ENCODE results near the gene MRPL4. TPM values are rescaled to one million over a fixed set of nuclear protein-coding genes. Genes with fewer than 3 reads are reported as not detected.

MRPL4 gene
- total and polyA plus RNA-seq, 2 experiments from 2014 or later, result 40.1 to 51.4 TPM

- Histone ChIP-seq H3K9me3 (ENCODE audit: low read depth) (no peaks in the 10 kb centered on the region), H3K4me3 (no peak overlapping the region), H3K9me2 (replicated peaks; ENCODE audit: insufficient read depth) (no peaks in the 10 kb centered on the region), H3K79me2 (no peaks in the 10 kb centered on the region), H3K27ac (no peak overlapping the region), H3K4me1 (ENCODE audit: insufficient read depth) (peaks cover 11% of the 10 kb centered on the region), H3K36me3 (replicated peaks; ENCODE audit: insufficient read depth, low read depth) (no peaks in the 10 kb centered on the region), H2AFZ (no peak overlapping the region), H3K27me3 (peaks cover 16% of the 10 kb centered on the region), H4K20me1 (ENCODE audit: insufficient read depth, poor library complexity, severe bottlenecking) (no peaks in the 10 kb centered on the region), H3K4me2 (no peak overlapping the region)
- WGBS (ENCODE audit: low lambda C conversion rate, missing lambda C conversion rate), result 87% methylated on average over 7 of the region's 7 CpGs
- no peak for DNase-seq (ENCODE audit: low spot score)
- no peak for TF ChIP-seq CTCF (IDR thresholded peaks at IDR 0.05; ENCODE audit: poor library complexity)
- no peak for TF ChIP-seq EZH2phosphoT487 (IDR thresholded peaks at IDR 0.05; ENCODE audit: low read depth, severe bottlenecking, unreplicated experiment)
- no peak for TF ChIP-seq EZH2 (IDR thresholded peaks at IDR 0.05; ENCODE audit: borderline replicate concordance)
Observed at GRCh38 chr19:10266706-10267105, 14.7 kb downstream of the MRPL4 start.

- Histone ChIP-seq H3K36me3 (replicated peaks; ENCODE audit: insufficient read depth, low read depth) (no peaks in the 10 kb centered on the region), H3K79me2 (no peaks in the 10 kb centered on the region), H2AFZ (no peak overlapping the region), H3K9me3 (ENCODE audit: low read depth) (no peaks in the 10 kb centered on the region), H3K4me3 (no peak overlapping the region), H3K4me1 (ENCODE audit: insufficient read depth) (peaks cover 11% of the 10 kb centered on the region), H3K27me3 (peaks cover 22% of the 10 kb centered on the region), H3K4me2 (no peak overlapping the region), H4K20me1 (ENCODE audit: insufficient read depth, poor library complexity, severe bottlenecking) (no peaks in the 10 kb centered on the region), H3K9me2 (replicated peaks; ENCODE audit: insufficient read depth) (no peaks in the 10 kb centered on the region), H3K27ac (no peak overlapping the region)
- no peak for TF ChIP-seq EZH2phosphoT487 (IDR thresholded peaks at IDR 0.05; ENCODE audit: low read depth, severe bottlenecking, unreplicated experiment)
- no peak for TF ChIP-seq CTCF (IDR thresholded peaks at IDR 0.05; ENCODE audit: poor library complexity)
- no peak for TF ChIP-seq EZH2 (IDR thresholded peaks at IDR 0.05; ENCODE audit: borderline replicate concordance)
- 82% methylated on average over 6 of the region's 6 CpGs for WGBS (ENCODE audit: low lambda C conversion rate, missing lambda C conversion rate)
- DNase-seq (ENCODE audit: low spot score), result no peak
Observed at GRCh38 chr19:10268071-10268470, 16.1 kb downstream of the MRPL4 start.

- Histone ChIP-seq H3K9me3 (ENCODE audit: low read depth) (no peaks in the 10 kb centered on the region), H3K4me3 (peak overlapping the region; percentile 13), H3K4me2 (peak overlapping the region; percentile 93), H3K9me2 (replicated peaks; ENCODE audit: insufficient read depth) (no peaks in the 10 kb centered on the region), H2AFZ (peak overlapping the region; percentile 71), H3K4me1 (ENCODE audit: insufficient read depth) (peaks cover 11% of the 10 kb centered on the region), H3K36me3 (replicated peaks; ENCODE audit: insufficient read depth, low read depth) (no peaks in the 10 kb centered on the region), H3K27me3 (peaks cover 22% of the 10 kb centered on the region), H4K20me1 (ENCODE audit: insufficient read depth, poor library complexity, severe bottlenecking) (no peaks in the 10 kb centered on the region), H3K79me2 (no peaks in the 10 kb centered on the region), H3K27ac (peak overlapping the region; percentile 73)
- TF ChIP-seq EZH2phosphoT487 (IDR thresholded peaks at IDR 0.05; ENCODE audit: low read depth, severe bottlenecking, unreplicated experiment) (no peak), CTCF (IDR thresholded peaks at IDR 0.05; ENCODE audit: poor library complexity) (peak; percentile 93), EZH2 (IDR thresholded peaks at IDR 0.05; ENCODE audit: borderline replicate concordance) (peak; percentile 54)
- WGBS (ENCODE audit: low lambda C conversion rate, missing lambda C conversion rate), result 13% methylated on average over 52 of the region's 59 CpGs
- peak; percentile 89 for DNase-seq (ENCODE audit: low spot score)
Observed at GRCh38 chr19:10269333-10270179, 17.5 kb downstream of the MRPL4 start.

All from hepatocyte (in vitro differentiated cells).